ENCODE results near the gene CLIP2. TPM values are rescaled to one million over a fixed set of nuclear protein-coding genes. Genes with fewer than 3 reads are reported as not detected.
"Not testable (repeated sequence)": the region's sequence is repeated elsewhere in the genome, so short reads cannot be mapped to it uniquely, and the experiment has no call there.

The CLIP2 gene
- total RNA-seq, 1 donor from 2014 or later: 42.0 TPM

DNA sequence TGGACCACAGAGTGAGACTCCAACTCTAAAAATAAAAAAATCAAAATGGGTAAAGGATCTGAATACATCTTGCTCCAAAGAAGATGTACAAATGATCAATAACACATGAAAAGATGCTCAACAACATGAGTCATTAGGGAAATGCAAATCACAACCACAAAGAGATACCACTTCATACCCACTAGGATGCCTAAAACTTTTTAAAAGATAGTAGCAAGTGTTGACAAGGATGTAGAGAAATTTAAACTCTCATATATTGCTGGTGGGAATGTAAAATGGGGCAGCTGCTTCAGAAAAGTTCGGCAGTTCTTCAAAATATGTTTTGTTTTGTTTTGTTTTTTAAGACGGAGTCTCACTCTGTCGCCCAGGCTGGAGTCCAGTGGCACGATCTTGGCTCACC is 118.8 kb downstream of the CLIP2 start:
- peaks cover 3% of the 10 kb centered on the region for H3K36me3 Mint-ChIP-seq (ENCODE audit: insufficient read depth)
- H3K4me3 Mint-ChIP-seq (ENCODE audit: low read depth): no peak overlapping the region
- H3K4me1 Mint-ChIP-seq (ENCODE audit: low read depth): no peaks in the 10 kb centered on the region
- TF ChIP-seq, protein P1, sequence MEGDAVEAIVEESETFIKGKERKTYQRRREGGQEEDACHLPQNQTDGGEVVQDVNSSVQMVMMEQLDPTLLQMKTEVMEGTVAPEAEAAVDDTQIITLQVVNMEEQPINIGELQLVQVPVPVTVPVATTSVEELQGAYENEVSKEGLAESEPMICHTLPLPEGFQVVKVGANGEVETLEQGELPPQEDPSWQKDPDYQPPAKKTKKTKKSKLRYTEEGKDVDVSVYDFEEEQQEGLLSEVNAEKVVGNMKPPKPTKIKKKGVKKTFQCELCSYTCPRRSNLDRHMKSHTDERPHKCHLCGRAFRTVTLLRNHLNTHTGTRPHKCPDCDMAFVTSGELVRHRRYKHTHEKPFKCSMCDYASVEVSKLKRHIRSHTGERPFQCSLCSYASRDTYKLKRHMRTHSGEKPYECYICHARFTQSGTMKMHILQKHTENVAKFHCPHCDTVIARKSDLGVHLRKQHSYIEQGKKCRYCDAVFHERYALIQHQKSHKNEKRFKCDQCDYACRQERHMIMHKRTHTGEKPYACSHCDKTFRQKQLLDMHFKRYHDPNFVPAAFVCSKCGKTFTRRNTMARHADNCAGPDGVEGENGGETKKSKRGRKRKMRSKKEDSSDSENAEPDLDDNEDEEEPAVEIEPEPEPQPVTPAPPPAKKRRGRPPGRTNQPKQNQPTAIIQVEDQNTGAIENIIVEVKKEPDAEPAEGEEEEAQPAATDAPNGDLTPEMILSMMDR (IDR thresholded peaks at IDR 0.05; ENCODE audit: unreplicated experiment): no peak
- no peak overlapping the region for H3K27ac Mint-ChIP-seq
- H3K9me3 Mint-ChIP-seq (ENCODE audit: low read depth): no peaks in the 10 kb centered on the region
- DNase-seq (ENCODE audit: low spot score, unreplicated experiment): no peak
- no peaks in the 10 kb centered on the region for H3K27me3 Mint-ChIP-seq

DNA sequence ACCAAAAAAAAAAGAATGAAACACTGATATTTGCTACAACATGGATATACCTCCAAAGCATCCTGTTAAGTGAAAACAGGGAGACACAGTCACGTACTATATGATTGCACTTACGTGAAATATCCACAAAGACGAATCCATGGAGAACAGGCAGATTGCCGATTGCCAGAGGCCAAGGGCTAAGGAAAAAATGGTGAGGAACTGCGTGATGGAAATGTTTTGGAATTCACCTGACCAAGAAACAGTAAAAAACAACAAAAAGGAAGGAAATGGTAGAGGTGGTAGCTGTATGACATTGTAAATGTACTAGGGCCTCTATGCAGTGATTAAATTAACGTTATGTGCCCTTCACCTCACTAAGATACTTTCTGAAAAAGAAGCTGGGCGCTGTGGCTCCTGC is 120.4 kb downstream of the CLIP2 start:
- no peak for DNase-seq (ENCODE audit: low spot score, unreplicated experiment)
- TF ChIP-seq, protein P1 (IDR thresholded peaks at IDR 0.05; ENCODE audit: unreplicated experiment): no peak
- H3K27me3 Mint-ChIP-seq: no peaks in the 10 kb centered on the region
- no peaks in the 10 kb centered on the region for H3K9me3 Mint-ChIP-seq (ENCODE audit: low read depth)
- no peaks in the 10 kb centered on the region for H3K4me1 Mint-ChIP-seq (ENCODE audit: low read depth)
- H3K27ac Mint-ChIP-seq: no peak overlapping the region
- no peaks in the 10 kb centered on the region for H3K36me3 Mint-ChIP-seq (ENCODE audit: insufficient read depth)
- no peak overlapping the region for H3K4me3 Mint-ChIP-seq (ENCODE audit: low read depth)

DNA sequence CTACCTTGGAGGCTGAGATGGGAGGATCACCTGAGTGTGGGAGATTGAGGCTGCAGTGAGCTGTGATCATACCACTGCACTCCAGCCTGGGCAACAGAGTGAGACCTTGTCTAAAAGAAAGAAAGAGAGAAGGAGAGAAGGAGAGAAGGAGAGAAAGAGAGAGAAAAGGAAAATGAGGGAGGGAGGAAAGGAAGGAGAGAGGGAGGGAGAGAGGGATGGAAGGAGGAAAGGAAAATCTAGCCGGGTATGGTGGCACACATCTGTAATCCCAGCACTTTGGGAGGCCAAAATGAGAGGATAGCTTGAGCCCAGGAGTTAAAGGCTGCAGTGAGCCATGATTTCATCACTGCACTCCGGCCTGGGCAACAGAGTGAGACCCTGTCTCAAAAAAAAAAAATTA is 121.6 kb downstream of the CLIP2 start:
- no peak overlapping the region for H3K4me3 Mint-ChIP-seq (ENCODE audit: low read depth)
- no peaks in the 10 kb centered on the region for H3K27me3 Mint-ChIP-seq
- H3K27ac Mint-ChIP-seq: peak overlapping the region; percentile 93
- TF ChIP-seq, protein P1 (IDR thresholded peaks at IDR 0.05; ENCODE audit: unreplicated experiment): no peak
- no peaks in the 10 kb centered on the region for H3K4me1 Mint-ChIP-seq (ENCODE audit: low read depth)
- DNase-seq (ENCODE audit: low spot score, unreplicated experiment): no peak
- H3K36me3 Mint-ChIP-seq (ENCODE audit: insufficient read depth): no peaks in the 10 kb centered on the region
- no peaks in the 10 kb centered on the region for H3K9me3 Mint-ChIP-seq (ENCODE audit: low read depth)

DNA sequence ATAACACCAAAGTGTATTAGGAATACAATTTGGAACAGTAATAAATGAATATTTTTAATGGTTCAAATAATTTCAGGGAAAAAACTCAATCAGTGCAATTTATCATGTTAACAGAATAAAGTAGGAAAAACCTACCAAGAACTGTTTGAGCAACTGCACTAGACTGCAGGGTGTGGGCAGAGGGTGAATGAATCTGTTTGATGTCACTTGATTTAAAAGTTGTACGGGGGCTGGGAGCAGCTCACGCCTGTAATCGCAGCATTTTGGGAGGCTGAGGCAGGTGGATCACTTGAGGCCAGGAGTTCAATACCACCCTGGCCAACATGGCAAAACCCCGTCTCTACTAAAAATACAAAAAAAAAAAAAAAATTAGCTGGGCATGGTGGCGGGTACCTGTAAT is 122.4 kb downstream of the CLIP2 start:
- not testable (repeated sequence) for H3K4me3 Mint-ChIP-seq (ENCODE audit: low read depth); DNase-seq (ENCODE audit: low spot score, unreplicated experiment); H3K27ac Mint-ChIP-seq; H3K4me1 Mint-ChIP-seq (ENCODE audit: low read depth); H3K9me3 Mint-ChIP-seq (ENCODE audit: low read depth); H3K36me3 Mint-ChIP-seq (ENCODE audit: insufficient read depth); H3K27me3 Mint-ChIP-seq

DNA sequence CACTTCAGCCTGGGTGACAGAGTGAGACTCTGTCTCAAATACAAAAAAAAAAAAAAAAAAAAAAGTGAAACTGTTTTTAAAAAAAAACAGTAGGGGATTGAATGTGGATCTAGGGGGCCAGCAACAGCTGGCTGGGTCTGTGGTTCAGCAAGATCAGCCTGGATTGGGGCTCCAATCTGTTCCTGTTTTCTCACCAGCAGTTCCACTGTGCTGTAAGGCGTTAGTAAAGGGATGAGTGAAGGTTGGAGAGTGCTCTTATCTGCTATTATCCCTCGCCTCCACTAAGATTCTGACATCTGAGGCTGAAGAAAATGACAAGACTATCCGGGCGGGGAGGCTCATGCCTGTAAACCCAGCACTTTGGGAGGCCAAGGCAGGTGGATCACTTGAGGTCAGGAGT is 122.8 kb downstream of the CLIP2 start:
- TF ChIP-seq, protein P1 (IDR thresholded peaks at IDR 0.05; ENCODE audit: unreplicated experiment): no peak

DNA sequence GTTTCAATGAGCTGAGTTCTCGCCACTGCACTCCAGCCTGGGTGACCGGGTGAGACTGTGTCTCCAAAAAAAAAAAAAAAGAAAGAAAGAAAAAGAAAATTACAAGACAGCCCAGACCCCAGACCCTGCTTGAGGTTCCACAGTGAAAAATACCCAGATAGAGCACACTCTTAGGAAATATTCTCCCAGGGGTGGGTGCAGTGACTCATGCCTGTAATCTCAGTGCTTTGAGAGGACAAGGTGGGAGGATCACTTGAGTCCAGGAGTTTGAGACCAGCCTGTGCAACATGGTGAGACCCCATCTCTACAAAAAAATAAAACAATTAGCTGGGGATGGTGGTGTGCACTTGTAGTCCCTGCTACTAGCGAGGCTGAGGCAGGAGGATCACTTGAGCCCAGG is 123.4 kb downstream of the CLIP2 start:
- no peaks in the 10 kb centered on the region for H3K4me1 Mint-ChIP-seq (ENCODE audit: low read depth)
- no peak overlapping the region for H3K4me3 Mint-ChIP-seq (ENCODE audit: low read depth)
- TF ChIP-seq, protein P1 (IDR thresholded peaks at IDR 0.05; ENCODE audit: unreplicated experiment): no peak
- H3K27me3 Mint-ChIP-seq: no peaks in the 10 kb centered on the region
- H3K27ac Mint-ChIP-seq: no peak overlapping the region
- DNase-seq (ENCODE audit: low spot score, unreplicated experiment): no peak
- H3K36me3 Mint-ChIP-seq (ENCODE audit: insufficient read depth): no peaks in the 10 kb centered on the region
- H3K9me3 Mint-ChIP-seq (ENCODE audit: low read depth): no peaks in the 10 kb centered on the region

More for the DNA sequence above, 122.8 kb downstream of the CLIP2 start:
- Mint-ChIP-seq H3K36me3 (ENCODE audit: insufficient read depth) (no peaks in the 10 kb centered on the region), H3K4me3 (ENCODE audit: low read depth) (no peak overlapping the region), H3K27ac (no peak overlapping the region), H3K27me3 (no peaks in the 10 kb centered on the region), H3K4me1 (ENCODE audit: low read depth) (no peaks in the 10 kb centered on the region), H3K9me3 (ENCODE audit: low read depth) (no peaks in the 10 kb centered on the region)
- no peak for DNase-seq (ENCODE audit: low spot score, unreplicated experiment)

DNA sequence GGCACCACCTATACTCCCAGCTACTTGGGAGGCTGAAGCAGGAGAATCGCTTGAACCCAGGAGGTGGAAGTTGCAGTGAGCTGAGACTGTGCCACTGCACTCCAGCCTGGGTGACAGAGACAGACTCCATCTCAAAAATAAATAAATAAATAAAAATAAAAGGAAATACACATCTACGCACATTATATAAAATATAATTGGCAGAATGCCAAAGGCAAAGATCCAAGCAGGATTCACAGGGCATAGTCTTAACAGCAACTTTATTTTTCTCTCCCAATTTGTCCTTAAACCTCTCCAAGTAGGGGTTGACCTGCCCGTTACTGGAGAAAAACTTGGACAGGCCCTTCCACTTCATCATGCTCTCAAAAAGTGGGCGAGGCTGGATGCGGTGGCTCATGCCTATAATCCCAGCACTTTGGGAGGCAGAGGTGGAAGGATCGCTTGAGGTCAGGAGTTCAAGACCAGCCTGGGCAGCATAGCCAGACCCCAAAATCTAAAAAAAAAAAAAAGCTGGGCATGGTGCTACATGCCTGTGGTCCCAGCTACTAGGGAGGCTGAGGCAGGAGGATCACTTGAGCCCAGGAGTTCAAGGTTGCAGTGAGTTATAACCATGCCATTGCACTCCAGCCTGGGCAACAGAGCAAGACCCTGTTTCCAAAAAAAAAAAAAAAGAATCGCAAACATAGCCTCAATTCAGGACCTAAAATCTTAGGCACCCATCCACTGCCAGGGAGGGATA is 125.6 kb downstream of the CLIP2 start:
- H3K27me3 Mint-ChIP-seq; H3K9me3 Mint-ChIP-seq (ENCODE audit: low read depth); H3K4me1 Mint-ChIP-seq (ENCODE audit: low read depth); H3K4me3 Mint-ChIP-seq (ENCODE audit: low read depth); H3K36me3 Mint-ChIP-seq (ENCODE audit: insufficient read depth); DNase-seq (ENCODE audit: low spot score, unreplicated experiment); H3K27ac Mint-ChIP-seq: not testable (repeated sequence)
